ENCODE data around the gene SETBP1. TPM values are rescaled to one million over a fixed set of nuclear protein-coding genes. Genes with fewer than 3 reads are reported as not detected.

The SETBP1 gene
- total RNA-seq, 1 experiment from 2014 or later, result 0.23 TPM

DNA sequence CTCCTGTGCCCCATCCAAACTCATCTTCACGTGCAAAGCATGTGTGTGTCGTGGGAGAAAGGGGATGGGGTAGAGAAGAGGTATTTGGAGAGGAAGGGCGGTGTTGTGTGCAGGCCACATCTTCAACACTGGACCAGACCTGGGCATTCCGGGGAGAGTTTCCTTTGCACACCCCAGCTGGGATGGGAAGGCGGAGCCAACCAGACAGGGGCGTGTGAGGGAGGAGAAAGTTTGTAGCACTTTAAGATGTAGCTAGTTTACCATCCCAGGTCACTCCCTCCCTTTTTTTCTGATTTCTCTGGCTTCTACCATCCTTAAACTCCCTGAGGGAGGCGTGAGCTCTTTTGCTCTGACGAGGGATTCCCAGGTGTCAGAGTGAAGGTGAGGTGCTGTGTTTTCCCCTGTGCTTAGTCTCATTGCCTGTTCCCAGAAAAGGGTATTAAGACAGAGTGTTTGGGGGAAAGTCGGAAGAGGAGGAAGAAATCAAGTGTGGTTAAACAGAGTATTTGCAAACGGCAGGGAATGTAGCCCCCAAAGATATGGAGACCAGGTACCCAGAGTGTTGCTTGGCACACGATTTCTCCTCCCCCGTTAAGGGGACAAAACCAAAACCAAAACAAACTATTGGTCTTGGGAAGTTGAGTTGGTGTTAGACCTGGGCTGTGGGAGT, 1.6 kb downstream of the SETBP1 start:
- Histone ChIP-seq H3K36me3 (ENCODE audit: control insufficient read depth, insufficient read depth, low read length) (no peaks in the 10 kb centered on the region), H3K9me3 (ENCODE audit: control insufficient read depth, insufficient read depth, low read depth, low read length) (no peaks in the 10 kb centered on the region), H3K27me3 (ENCODE audit: control insufficient read depth, insufficient read depth, low read length) (peaks cover 2% of the 10 kb centered on the region), H3K4me1 (ENCODE audit: control insufficient read depth, insufficient read depth, low read length) (no peaks in the 10 kb centered on the region), H3K27ac (ENCODE audit: low read length) (no peak overlapping the region), H3K4me3 (ENCODE audit: low read depth in 2 of 2, low read length in 2 of 2) (peak overlapping the region in 1 of 2 experiments; percentile 33; a peak in 1 of 4 replicates)
- in situ Hi-C loops (cut with HindIII; ENCODE audit: low pct_unique_long_range_greater_than_20kb, low sequenced_read_pairs), result no loop called here
- ChIA-PET CTCF (no interaction called here), POLR2A (no interaction called here)
- ATAC-seq (no peak), DNase-seq (ENCODE audit: low read depth, low spot score) (no peak)
- intact Hi-C loops (cut with micrococcal nuclease; ENCODE audit: unreplicated experiment), result no loop called here
- BruUV-seq (replicated peaks), result no TSS peak
- no peak for TF ChIP-seq TCF7L2 (IDR thresholded peaks at IDR 0.05; ENCODE audit: low read depth, low read length)

GRCh38 chr18:44682871-44683221, 2.2 kb downstream of the SETBP1 start:
- CTCF ChIA-PET, result no interaction called here
- intact Hi-C loops (cut with micrococcal nuclease; ENCODE audit: unreplicated experiment) (no loop called here), in situ Hi-C loops (cut with HindIII; ENCODE audit: low pct_unique_long_range_greater_than_20kb, low sequenced_read_pairs) (no loop called here)
- Histone ChIP-seq H3K9me3 (ENCODE audit: control insufficient read depth, insufficient read depth, low read depth, low read length) (no peaks in the 10 kb centered on the region), H3K4me1 (ENCODE audit: control insufficient read depth, insufficient read depth, low read length) (no peaks in the 10 kb centered on the region), H3K36me3 (ENCODE audit: control insufficient read depth, insufficient read depth, low read length) (no peaks in the 10 kb centered on the region), H3K27me3 (ENCODE audit: control insufficient read depth, insufficient read depth, low read length) (peaks cover 2% of the 10 kb centered on the region), H3K4me3 (ENCODE audit: low read depth in 2 of 2, low read length in 2 of 2) (no peak overlapping the region), H3K27ac (ENCODE audit: low read length) (no peak overlapping the region)
- TF ChIP-seq POLR2AphosphoS5 (IDR thresholded peaks at IDR 0.05; ENCODE audit: low read depth, low read length) (no peak), TCF7L2 (IDR thresholded peaks at IDR 0.05; ENCODE audit: low read depth, low read length) (no peak), SIN3A (IDR thresholded peaks at IDR 0.05; ENCODE audit: borderline replicate concordance, insufficient read depth, low read depth, low read length) (no peak)
- TF ChIP-seq, protein P1, sequence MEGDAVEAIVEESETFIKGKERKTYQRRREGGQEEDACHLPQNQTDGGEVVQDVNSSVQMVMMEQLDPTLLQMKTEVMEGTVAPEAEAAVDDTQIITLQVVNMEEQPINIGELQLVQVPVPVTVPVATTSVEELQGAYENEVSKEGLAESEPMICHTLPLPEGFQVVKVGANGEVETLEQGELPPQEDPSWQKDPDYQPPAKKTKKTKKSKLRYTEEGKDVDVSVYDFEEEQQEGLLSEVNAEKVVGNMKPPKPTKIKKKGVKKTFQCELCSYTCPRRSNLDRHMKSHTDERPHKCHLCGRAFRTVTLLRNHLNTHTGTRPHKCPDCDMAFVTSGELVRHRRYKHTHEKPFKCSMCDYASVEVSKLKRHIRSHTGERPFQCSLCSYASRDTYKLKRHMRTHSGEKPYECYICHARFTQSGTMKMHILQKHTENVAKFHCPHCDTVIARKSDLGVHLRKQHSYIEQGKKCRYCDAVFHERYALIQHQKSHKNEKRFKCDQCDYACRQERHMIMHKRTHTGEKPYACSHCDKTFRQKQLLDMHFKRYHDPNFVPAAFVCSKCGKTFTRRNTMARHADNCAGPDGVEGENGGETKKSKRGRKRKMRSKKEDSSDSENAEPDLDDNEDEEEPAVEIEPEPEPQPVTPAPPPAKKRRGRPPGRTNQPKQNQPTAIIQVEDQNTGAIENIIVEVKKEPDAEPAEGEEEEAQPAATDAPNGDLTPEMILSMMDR (IDR thresholded peaks at IDR 0.05), result no peak
- TF ChIP-seq, protein P2, sequence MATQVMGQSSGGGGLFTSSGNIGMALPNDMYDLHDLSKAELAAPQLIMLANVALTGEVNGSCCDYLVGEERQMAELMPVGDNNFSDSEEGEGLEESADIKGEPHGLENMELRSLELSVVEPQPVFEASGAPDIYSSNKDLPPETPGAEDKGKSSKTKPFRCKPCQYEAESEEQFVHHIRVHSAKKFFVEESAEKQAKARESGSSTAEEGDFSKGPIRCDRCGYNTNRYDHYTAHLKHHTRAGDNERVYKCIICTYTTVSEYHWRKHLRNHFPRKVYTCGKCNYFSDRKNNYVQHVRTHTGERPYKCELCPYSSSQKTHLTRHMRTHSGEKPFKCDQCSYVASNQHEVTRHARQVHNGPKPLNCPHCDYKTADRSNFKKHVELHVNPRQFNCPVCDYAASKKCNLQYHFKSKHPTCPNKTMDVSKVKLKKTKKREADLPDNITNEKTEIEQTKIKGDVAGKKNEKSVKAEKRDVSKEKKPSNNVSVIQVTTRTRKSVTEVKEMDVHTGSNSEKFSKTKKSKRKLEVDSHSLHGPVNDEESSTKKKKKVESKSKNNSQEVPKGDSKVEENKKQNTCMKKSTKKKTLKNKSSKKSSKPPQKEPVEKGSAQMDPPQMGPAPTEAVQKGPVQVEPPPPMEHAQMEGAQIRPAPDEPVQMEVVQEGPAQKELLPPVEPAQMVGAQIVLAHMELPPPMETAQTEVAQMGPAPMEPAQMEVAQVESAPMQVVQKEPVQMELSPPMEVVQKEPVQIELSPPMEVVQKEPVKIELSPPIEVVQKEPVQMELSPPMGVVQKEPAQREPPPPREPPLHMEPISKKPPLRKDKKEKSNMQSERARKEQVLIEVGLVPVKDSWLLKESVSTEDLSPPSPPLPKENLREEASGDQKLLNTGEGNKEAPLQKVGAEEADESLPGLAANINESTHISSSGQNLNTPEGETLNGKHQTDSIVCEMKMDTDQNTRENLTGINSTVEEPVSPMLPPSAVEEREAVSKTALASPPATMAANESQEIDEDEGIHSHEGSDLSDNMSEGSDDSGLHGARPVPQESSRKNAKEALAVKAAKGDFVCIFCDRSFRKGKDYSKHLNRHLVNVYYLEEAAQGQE (IDR thresholded peaks at IDR 0.05; ENCODE audit: insufficient read depth in 1 of 2, low read depth in 2 of 2, low read length in 1 of 2), result no peak
- POLR2A ChIA-PET, result no interaction called here
- BruUV-seq (replicated peaks), result no TSS peak
- ATAC-seq, result no peak
- no peak for DNase-seq (ENCODE audit: low read depth, low spot score)

- POLR2A ChIA-PET, result no interaction called here
- CTCF ChIA-PET, result no interaction called here
- DNase-seq (ENCODE audit: low read depth, low spot score) (no peak), ATAC-seq (no peak)
- H3K27ac ChIP-seq (ENCODE audit: low read length), result no peak overlapping the region
- no TSS peak for BruUV-seq (replicated peaks)
- H3K36me3 ChIP-seq (ENCODE audit: control insufficient read depth, insufficient read depth, low read length), result no peaks in the 10 kb centered on the region
- H3K9me3 ChIP-seq (ENCODE audit: control insufficient read depth, insufficient read depth, low read depth, low read length), result no peaks in the 10 kb centered on the region
- TF ChIP-seq, protein P2 (IDR thresholded peaks at IDR 0.05; ENCODE audit: insufficient read depth in 1 of 2, low read depth in 2 of 2, low read length in 1 of 2), result no peak
- TF ChIP-seq TCF7L2 (IDR thresholded peaks at IDR 0.05; ENCODE audit: low read depth, low read length) (no peak), POLR2AphosphoS5 (IDR thresholded peaks at IDR 0.05; ENCODE audit: low read depth, low read length) (no peak), SIN3A (IDR thresholded peaks at IDR 0.05; ENCODE audit: borderline replicate concordance, insufficient read depth, low read depth, low read length) (no peak)
- TF ChIP-seq, protein P1 (IDR thresholded peaks at IDR 0.05), result no peak
- in situ Hi-C loops (cut with HindIII; ENCODE audit: low pct_unique_long_range_greater_than_20kb, low sequenced_read_pairs) (no loop called here), intact Hi-C loops (cut with micrococcal nuclease; ENCODE audit: unreplicated experiment) (no loop called here)
- H3K4me1 ChIP-seq (ENCODE audit: control insufficient read depth, insufficient read depth, low read length), result no peaks in the 10 kb centered on the region
- peaks cover 2% of the 10 kb centered on the region; the same call in 1 of the 2 replicates for H3K27me3 ChIP-seq (ENCODE audit: control insufficient read depth, insufficient read depth, low read length)
- no peak overlapping the region for H3K4me3 ChIP-seq (ENCODE audit: low read depth in 2 of 2, low read length in 2 of 2)
Observed at GRCh38 chr18:44683556-44683955, 2.9 kb downstream of the SETBP1 start.
